Colonic mucosa (tissue), 4 donors: ENCODE results near the gene SCAF1. TPM values are rescaled to one million over a fixed set of nuclear protein-coding genes. Genes with fewer than 3 reads are reported as not detected.

Experiments used
- DNase-seq: peaks from one replicate; pipeline ENCODE4 v3.0.0-alpha.2; 2020
- H3K27ac ChIP-seq: fragments of 200-600 bp; one replicate; pipeline ENCODE4 v1.8.0; 2021
- H3K27me3 ChIP-seq: fragments of 200-600 bp; one replicate; pipeline ENCODE4 v1.8.0; 2021
- H3K36me3 ChIP-seq: fragments of 200-600 bp; one replicate; pipeline ENCODE4 v1.8.0; 2021
- H3K4me1 ChIP-seq: fragments of 200-600 bp; one replicate; pipeline ENCODE4 v1.8.0; 2021; ENCODE audit warnings: mild to moderate bottlenecking
- H3K4me3 ChIP-seq: fragments of 200-600 bp; one replicate; pipeline ENCODE4 v1.8.0; 2021
- H3K9ac ChIP-seq, 2 donors: one replicate each; pipeline ENCODE4 v1.7.0; 2013; ENCODE audit warnings: control low read depth in 2 of 2, low read depth in 2 of 2, low read length in 2 of 2
- H3K9me3 ChIP-seq: fragments of 200-600 bp; one replicate; pipeline ENCODE4 v1.8.0; 2021
- CTCF ChIP-seq: fragments of 200-600 bp; IDR thresholded peaks from one replicate; pipeline ENCODE4 v1.8.0; 2022; ENCODE audit warnings: antibody characterized with exemption, mild to moderate bottlenecking
- intact Hi-C: fragments of 100-400 bp; cut with DNase I; formaldehyde crosslinking; loops from one replicate; pipeline ENCODE4 v1.14.1; 2022
- total RNA-seq, 2 donors: library from RNA; stranded (reverse); fragmentation: NEBNext Ultra II Directional in 1 of 2; extraction: Animal tissue kit (Norgen Biotek cat#: 25700) in 1 of 2; gene quantifications; one replicate each; pipeline ENCODE4 v1.2.1, GENCODE V29; 2021
- donor health status: healthy.
- donor health status: DM: no; HTN: no; CAD: no.
- donor health status: DM: no; HTN: no; CAD: no.

The SCAF1 gene
- total RNA-seq, 2 donors from 2014 or later: 54.2 to 85.7 TPM

DNA sequence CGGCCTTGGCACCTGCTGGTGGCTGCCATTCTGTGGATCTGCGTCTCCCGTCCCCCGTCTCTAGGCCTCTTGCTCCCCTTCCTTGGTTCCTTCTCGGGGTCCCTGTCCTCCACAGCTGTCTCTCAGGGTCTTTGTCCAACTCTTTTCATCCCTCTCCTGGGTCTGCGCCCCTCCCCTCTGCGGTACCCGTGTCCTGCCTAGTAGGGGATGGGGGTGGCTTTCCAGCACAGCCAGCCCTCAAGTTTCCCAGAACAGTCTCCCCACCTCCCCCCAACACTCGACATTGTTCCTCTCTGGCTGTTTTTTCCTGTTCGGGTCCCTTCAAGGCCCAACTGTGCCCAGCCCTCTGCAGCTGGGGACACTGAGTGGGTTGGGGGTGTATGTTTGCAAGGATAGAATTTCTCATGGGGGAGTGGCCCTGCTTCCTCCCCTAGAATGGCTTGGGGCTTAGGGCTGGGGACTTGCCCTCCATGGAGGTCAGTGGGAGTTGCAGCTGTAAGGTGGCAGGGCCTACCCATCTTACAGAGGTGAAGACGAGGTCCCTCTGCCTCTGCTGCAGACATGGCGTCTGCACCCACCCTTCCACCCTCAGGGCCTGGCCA lies 46.6 kb downstream of the SCAF1 start:
- Histone ChIP-seq H3K9ac (no peak overlapping the region), H3K9me3 (no peaks in the 10 kb centered on the region), H3K4me3 (no peak overlapping the region), H3K27ac (no peak overlapping the region), H3K36me3 (no peaks in the 10 kb centered on the region), H3K4me1 (peaks cover 4% of the 10 kb centered on the region), H3K27me3 (peaks cover 12% of the 10 kb centered on the region)
- no peak for DNase-seq
- intact Hi-C loops: no loop called here
- no peak for TF ChIP-seq CTCF

GRCh38 chr19:49689133-49690078 lies 47.4 kb downstream of the SCAF1 start, which contains the start of gene ADM5:
TSS of gene ADM5 (plus strand) at chr19:49689594. CDS start at chr19:49689838, 244 bp downstream.
- DNase-seq: peak; percentile 78
- H3K27ac ChIP-seq: peak within 1 kb of the TSS; percentile 25
- intact Hi-C loops: no loop called here
- H3K4me3 ChIP-seq: peak within 1 kb of the TSS; percentile 42
- peaks cover 4% of the 10 kb centered on the region for H3K4me1 ChIP-seq
- H3K36me3 ChIP-seq: no peaks in the 10 kb centered on the region
- peak; percentile 52 for TF ChIP-seq CTCF
- peak within 1 kb of the TSS; percentile 7 to 32 for H3K9ac ChIP-seq
- no peaks in the 10 kb centered on the region for H3K9me3 ChIP-seq
- peaks cover 12% of the 10 kb centered on the region for H3K27me3 ChIP-seq

- intact Hi-C loops: no loop called here
- no peak for DNase-seq
- H3K9me3 ChIP-seq: no peaks in the 10 kb centered on the region
- H3K9ac ChIP-seq: peak overlapping the region; percentile 7 to 32
- H3K4me3 ChIP-seq: peak overlapping the region; percentile 42
- peaks cover 4% of the 10 kb centered on the region for H3K4me1 ChIP-seq
- peak overlapping the region; percentile 25 for H3K27ac ChIP-seq
- H3K27me3 ChIP-seq: peaks cover 12% of the 10 kb centered on the region
- H3K36me3 ChIP-seq: no peaks in the 10 kb centered on the region
- peak; percentile 20 for TF ChIP-seq CTCF
Observed at GRCh38 chr19:49690079-49690655, 48.2 kb downstream of the SCAF1 start.

- TF ChIP-seq CTCF: no peak
- Histone ChIP-seq H3K36me3 (no peaks in the 10 kb centered on the region), H3K27me3 (peaks cover 12% of the 10 kb centered on the region), H3K27ac (peak within 1 kb of the TSS; percentile 25), H3K9me3 (no peaks in the 10 kb centered on the region), H3K4me1 (peaks cover 4% of the 10 kb centered on the region), H3K9ac (peak within 1 kb of the TSS; percentile 7 to 32), H3K4me3 (peak within 1 kb of the TSS; percentile 42)
- intact Hi-C loops: no loop called here
- peak; percentile 85 for DNase-seq
Observed at GRCh38 chr19:49690656-49691242, 48.7 kb downstream of the SCAF1 start, which contains the start of gene CPT1C. TSS of gene CPT1C (plus strand) at chr19:49691116. CDS start at chr19:49692253, 1,137 bp downstream.
